ENCODE data around the gene LETM1.
"Not testable (repeated sequence)": the region's sequence is repeated elsewhere in the genome, so short reads cannot be mapped to it uniquely, and the experiment has no call there.

The LETM1 gene

DNA sequence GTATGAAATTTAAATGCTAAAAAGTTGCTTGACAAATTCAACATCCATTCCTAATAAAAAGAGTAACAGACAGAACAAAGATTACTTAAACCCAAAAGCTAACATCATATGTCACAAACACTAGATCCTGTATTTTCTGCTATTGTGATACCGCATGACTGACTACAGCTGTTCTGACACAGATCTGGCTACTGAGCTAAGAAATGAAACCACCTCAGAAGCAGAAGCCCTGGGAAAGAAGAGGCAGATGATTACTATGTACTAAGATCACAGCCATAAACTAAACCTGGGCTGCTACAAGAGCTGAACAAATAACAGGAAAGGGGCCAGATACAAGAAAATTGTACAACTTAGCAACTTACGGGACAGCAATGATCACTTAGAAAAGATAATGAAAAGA is 9.4 kb downstream of the LETM1 start:
- Histone ChIP-seq H2BK5ac (ENCODE audit: low read depth, low read length, poor library complexity, severe bottlenecking) (no peak overlapping the region), H3K18ac (ENCODE audit: low read depth in 1 of 2, low read length in 2 of 2) (no peak overlapping the region), H2BK15ac (ENCODE audit: low read depth, poor library complexity, severe bottlenecking) (no peak overlapping the region), H3K9ac (ENCODE audit: low read length) (no peak overlapping the region), H3K27ac (ENCODE audit: low read length, poor library complexity, severe bottlenecking) (no peak overlapping the region), H2BK120ac (ENCODE audit: low read depth, low read length) (no peak overlapping the region), H3K14ac (ENCODE audit: low read length in 2 of 2) (no peak overlapping the region), H3K4me3 (ENCODE audit: insufficient read depth in 1 of 2, low read depth in 1 of 2, low read length in 2 of 2) (no peak overlapping the region), H4K91ac (ENCODE audit: low read length) (no peak overlapping the region), H3K4me1 (ENCODE audit: control insufficient read depth, insufficient read depth, low read depth, low read length) (peaks cover 35% of the 10 kb centered on the region), H2AFZ (ENCODE audit: low read depth, low read length) (no peak overlapping the region), H3K23ac (ENCODE audit: low read length in 2 of 2) (no peak overlapping the region), H2BK12ac (ENCODE audit: low read length in 2 of 2) (no peak overlapping the region), H3K36me3 (ENCODE audit: control insufficient read depth in 1 of 2, insufficient read depth in 2 of 2, low read depth in 1 of 2, low read length in 2 of 2) (peaks cover 25 to 33% of the 10 kb centered on the region in 2 experiments), H3K27me3 (ENCODE audit: control insufficient read depth in 1 of 2, insufficient read depth in 1 of 2, low read length in 2 of 2) (no peaks in the 10 kb centered on the region), H3K79me1 (replicated peaks; ENCODE audit: low read length, poor library complexity, severe bottlenecking) (peaks cover 14% of the 10 kb centered on the region), H3K4ac (ENCODE audit: low read depth in 1 of 2, low read length in 2 of 2) (no peak overlapping the region), H3K9me3 (ENCODE audit: control insufficient read depth, low read length) (no peaks in the 10 kb centered on the region), H4K8ac (ENCODE audit: low read length) (no peak overlapping the region), H3K4me2 (ENCODE audit: low read length, poor library complexity, severe bottlenecking) (no peak overlapping the region), H2AK5ac (ENCODE audit: low read length, severe bottlenecking) (no peak overlapping the region)
- WGBS, result 91% methylated on average over 1 of the region's 2 CpGs
- no peak for DNase-seq

GRCh38 chr4:1844618-1845017 is 11.3 kb downstream of the LETM1 start:
- DNase-seq; H3K4me3 ChIP-seq (ENCODE audit: insufficient read depth in 1 of 2, low read depth in 1 of 2, low read length in 2 of 2); H2BK5ac ChIP-seq (ENCODE audit: low read depth, low read length, poor library complexity, severe bottlenecking); H2BK120ac ChIP-seq (ENCODE audit: low read depth, low read length); H3K4me2 ChIP-seq (ENCODE audit: low read length, poor library complexity, severe bottlenecking); H2BK12ac ChIP-seq (ENCODE audit: low read length in 2 of 2); H4K8ac ChIP-seq (ENCODE audit: low read length); H2AFZ ChIP-seq (ENCODE audit: low read depth, low read length); H3K18ac ChIP-seq (ENCODE audit: low read depth in 1 of 2, low read length in 2 of 2); H3K27ac ChIP-seq (ENCODE audit: low read length, poor library complexity, severe bottlenecking); H3K23ac ChIP-seq (ENCODE audit: low read length in 2 of 2); H3K27me3 ChIP-seq (ENCODE audit: control insufficient read depth in 1 of 2, insufficient read depth in 1 of 2, low read length in 2 of 2); H2BK15ac ChIP-seq (ENCODE audit: low read depth, poor library complexity, severe bottlenecking); H3K4ac ChIP-seq (ENCODE audit: low read depth in 1 of 2, low read length in 2 of 2); H4K91ac ChIP-seq (ENCODE audit: low read length); H2AK5ac ChIP-seq (ENCODE audit: low read length, severe bottlenecking); H3K9me3 ChIP-seq (ENCODE audit: control insufficient read depth, low read length); H3K14ac ChIP-seq (ENCODE audit: low read length in 2 of 2): not testable (repeated sequence)
- H3K36me3 ChIP-seq (ENCODE audit: control insufficient read depth in 1 of 2, insufficient read depth in 2 of 2, low read depth in 1 of 2, low read length in 2 of 2), result peaks cover 36 to 46% of the 10 kb centered on the region in 2 experiments
- peaks cover 16% of the 10 kb centered on the region for H3K79me1 ChIP-seq (replicated peaks; ENCODE audit: low read length, poor library complexity, severe bottlenecking)
- H3K4me1 ChIP-seq (ENCODE audit: control insufficient read depth, insufficient read depth, low read depth, low read length), result peaks cover 29% of the 10 kb centered on the region
- H3K9ac ChIP-seq (ENCODE audit: low read length), result peak overlapping the region; percentile 57
- 97% methylated on average over 10 of the region's 10 CpGs for WGBS

GRCh38 chr4:1843852-1844251 is 12.1 kb downstream of the LETM1 start:
- H3K4me3 ChIP-seq (ENCODE audit: insufficient read depth in 1 of 2, low read depth in 1 of 2, low read length in 2 of 2), result no peak overlapping the region
- H2BK12ac ChIP-seq (ENCODE audit: low read length in 2 of 2), result no peak overlapping the region
- H3K18ac ChIP-seq (ENCODE audit: low read depth in 1 of 2, low read length in 2 of 2), result no peak overlapping the region
- peak overlapping the region; percentile 20 for H4K8ac ChIP-seq (ENCODE audit: low read length)
- peaks cover 43 to 54% of the 10 kb centered on the region in 2 experiments for H3K36me3 ChIP-seq (ENCODE audit: control insufficient read depth in 1 of 2, insufficient read depth in 2 of 2, low read depth in 1 of 2, low read length in 2 of 2)
- H3K4ac ChIP-seq (ENCODE audit: low read depth in 1 of 2, low read length in 2 of 2), result peak overlapping the region in 1 of 2 experiments; percentile 31
- no peaks in the 10 kb centered on the region for H3K9me3 ChIP-seq (ENCODE audit: control insufficient read depth, low read length)
- H4K91ac ChIP-seq (ENCODE audit: low read length), result peak overlapping the region; percentile 31
- DNase-seq, result no peak
- H2BK15ac ChIP-seq (ENCODE audit: low read depth, poor library complexity, severe bottlenecking), result no peak overlapping the region
- peaks cover 26% of the 10 kb centered on the region for H3K4me1 ChIP-seq (ENCODE audit: control insufficient read depth, insufficient read depth, low read depth, low read length)
- no peak overlapping the region for H3K4me2 ChIP-seq (ENCODE audit: low read length, poor library complexity, severe bottlenecking)
- H2BK5ac ChIP-seq (ENCODE audit: low read depth, low read length, poor library complexity, severe bottlenecking), result no peak overlapping the region
- peaks cover 18% of the 10 kb centered on the region for H3K79me1 ChIP-seq (replicated peaks; ENCODE audit: low read length, poor library complexity, severe bottlenecking)
- no peaks in the 10 kb centered on the region for H3K27me3 ChIP-seq (ENCODE audit: control insufficient read depth in 1 of 2, insufficient read depth in 1 of 2, low read length in 2 of 2)
- H2AFZ ChIP-seq (ENCODE audit: low read depth, low read length), result no peak overlapping the region
- H3K27ac ChIP-seq (ENCODE audit: low read length, poor library complexity, severe bottlenecking), result no peak overlapping the region
- H2BK120ac ChIP-seq (ENCODE audit: low read depth, low read length), result no peak overlapping the region
- H2AK5ac ChIP-seq (ENCODE audit: low read length, severe bottlenecking), result peak overlapping the region; percentile 24
- WGBS, result 92% methylated on average over 10 of the region's 10 CpGs
- no peak overlapping the region for H3K23ac ChIP-seq (ENCODE audit: low read length in 2 of 2)
- no peak overlapping the region for H3K14ac ChIP-seq (ENCODE audit: low read length in 2 of 2)
- peak overlapping the region; percentile 57 for H3K9ac ChIP-seq (ENCODE audit: low read length)

GRCh38 chr4:1842993-1843448 is 12.9 kb downstream of the LETM1 start:
- no peak overlapping the region for H3K23ac ChIP-seq (ENCODE audit: low read length in 2 of 2)
- no peak overlapping the region for H3K9ac ChIP-seq (ENCODE audit: low read length)
- peaks cover 18% of the 10 kb centered on the region for H3K79me1 ChIP-seq (replicated peaks; ENCODE audit: low read length, poor library complexity, severe bottlenecking)
- H3K18ac ChIP-seq (ENCODE audit: low read depth in 1 of 2, low read length in 2 of 2), result peak overlapping the region in 1 of 2 experiments; percentile 44
- peak overlapping the region; percentile 46 for H3K4me2 ChIP-seq (ENCODE audit: low read length, poor library complexity, severe bottlenecking)
- 41% methylated on average over 17 of the region's 17 CpGs for WGBS
- no peak overlapping the region for H4K91ac ChIP-seq (ENCODE audit: low read length)
- H3K27me3 ChIP-seq (ENCODE audit: control insufficient read depth in 1 of 2, insufficient read depth in 1 of 2, low read length in 2 of 2), result no peaks in the 10 kb centered on the region
- H3K36me3 ChIP-seq (ENCODE audit: control insufficient read depth in 1 of 2, insufficient read depth in 2 of 2, low read depth in 1 of 2, low read length in 2 of 2), result peaks cover 49 to 61% of the 10 kb centered on the region in 2 experiments
- H4K8ac ChIP-seq (ENCODE audit: low read length), result no peak overlapping the region
- no peak overlapping the region for H2AFZ ChIP-seq (ENCODE audit: low read depth, low read length)
- no peak overlapping the region for H3K14ac ChIP-seq (ENCODE audit: low read length in 2 of 2)
- peak; percentile 85 for DNase-seq
- peak overlapping the region; percentile 7 for H2AK5ac ChIP-seq (ENCODE audit: low read length, severe bottlenecking)
- H3K4me3 ChIP-seq (ENCODE audit: insufficient read depth in 1 of 2, low read depth in 1 of 2, low read length in 2 of 2), result no peak overlapping the region
- no peak overlapping the region for H2BK15ac ChIP-seq (ENCODE audit: low read depth, poor library complexity, severe bottlenecking)
- H2BK5ac ChIP-seq (ENCODE audit: low read depth, low read length, poor library complexity, severe bottlenecking), result no peak overlapping the region
- H3K9me3 ChIP-seq (ENCODE audit: control insufficient read depth, low read length), result no peaks in the 10 kb centered on the region
- H3K4me1 ChIP-seq (ENCODE audit: control insufficient read depth, insufficient read depth, low read depth, low read length), result peaks cover 26% of the 10 kb centered on the region
- no peak overlapping the region for H3K4ac ChIP-seq (ENCODE audit: low read depth in 1 of 2, low read length in 2 of 2)
- no peak overlapping the region for H2BK120ac ChIP-seq (ENCODE audit: low read depth, low read length)
- H2BK12ac ChIP-seq (ENCODE audit: low read length in 2 of 2), result peak overlapping the region in 1 of 2 experiments; percentile 49
- peak overlapping the region; percentile 78 for H3K27ac ChIP-seq (ENCODE audit: low read length, poor library complexity, severe bottlenecking)

All from mesenchymal stem cell (in vitro differentiated cells and primary cell).